Measurements from ENCODE around the gene ZNF223. TPM values are rescaled to one million over a fixed set of nuclear protein-coding genes. Genes with fewer than 3 reads are reported as not detected.
A peak's percentile ranks its signal among the peaks of the same experiment; 100 is the strongest.

ZNF223 gene
- total RNA-seq, 1 experiment from 2014 or later: 4.8 TPM

DNA sequence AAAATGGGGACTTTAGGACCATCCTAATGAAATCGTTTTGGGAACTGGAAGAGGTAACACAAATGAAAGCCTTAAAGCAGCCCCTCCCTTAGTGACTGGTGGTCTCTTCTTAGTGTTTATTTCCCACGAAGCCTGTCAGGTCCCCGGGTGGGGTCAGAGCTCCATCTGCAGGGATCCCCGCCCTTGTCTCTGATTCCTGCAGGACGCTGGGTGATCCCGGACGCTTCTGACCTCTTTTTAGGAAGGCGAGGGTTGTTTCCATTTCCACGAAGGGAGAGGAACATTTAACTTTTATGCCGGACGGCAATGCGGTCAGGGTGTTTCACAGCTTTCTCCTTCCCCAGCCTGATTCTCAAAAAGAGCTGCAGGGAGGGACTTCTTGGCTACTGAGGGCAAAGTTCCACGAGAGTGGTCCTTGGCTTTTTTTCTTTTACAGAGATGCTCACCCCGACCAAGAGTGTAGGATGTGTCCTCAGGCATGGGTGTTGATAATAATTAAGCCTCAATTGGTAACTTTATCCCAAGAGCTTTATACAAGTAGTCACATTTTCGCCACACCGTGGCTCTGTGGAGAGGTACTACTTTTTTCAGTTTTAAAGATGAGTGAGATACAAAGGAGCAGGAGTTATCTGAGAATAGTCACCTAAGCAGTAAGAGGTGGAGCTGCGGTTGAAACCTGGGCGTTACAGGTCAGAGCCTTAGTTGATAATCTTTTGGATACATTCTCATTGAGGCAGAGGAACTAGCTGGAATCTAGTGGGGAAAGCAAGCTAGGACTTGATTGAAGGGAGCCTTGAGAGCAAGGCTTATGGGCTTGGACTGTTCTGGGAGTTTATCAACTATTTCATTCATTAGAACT, 20.9 kb downstream of the ZNF223 start:
- Histone ChIP-seq H3K79me2 (ENCODE audit: insufficient read depth, low read length) (no peaks in the 10 kb centered on the region), H3K14ac (ENCODE audit: insufficient read depth, low read length) (no peak overlapping the region), H4K20me1 (ENCODE audit: control insufficient read depth, insufficient read depth, insufficient read length) (no peaks in the 10 kb centered on the region), H2BK120ac (ENCODE audit: low read depth, low read length, poor library complexity, severe bottlenecking) (no peak overlapping the region), H3K23ac (ENCODE audit: insufficient read length, low read depth, low read length) (no peak overlapping the region), H4K8ac (replicated peaks; ENCODE audit: insufficient read length, low read depth, low read length) (no peak overlapping the region), H4K5ac (ENCODE audit: insufficient read length, low read depth, low read length) (no peak overlapping the region), H3K9ac (ENCODE audit: extremely low read depth, insufficient read length, low read length) (no peak overlapping the region), H2BK12ac (ENCODE audit: insufficient read length, low read depth, low read length) (no peak overlapping the region), H3K79me1 (ENCODE audit: insufficient read depth, low read depth, low read length, poor library complexity, severe bottlenecking) (no peaks in the 10 kb centered on the region), H2AFZ (ENCODE audit: low read length) (no peak overlapping the region), H3K9me3 (ENCODE audit: control insufficient read depth, low read depth, low read length) (no peaks in the 10 kb centered on the region), H4K91ac (ENCODE audit: insufficient read length, low read depth, low read length) (no peak overlapping the region), H2BK5ac (ENCODE audit: insufficient read length, low read length) (no peak overlapping the region), H3K27me3 (ENCODE audit: insufficient read depth, low read length) (no peaks in the 10 kb centered on the region; the same call in 1 of the 2 replicates), H3K27ac (ENCODE audit: insufficient read length, low read depth, low read length) (no peak overlapping the region), H3T11ph (ENCODE audit: low read length) (no peak overlapping the region), H2BK15ac (ENCODE audit: low read depth, low read length) (no peak overlapping the region), H3K4me1 (ENCODE audit: insufficient read depth, low read length) (no peaks in the 10 kb centered on the region), H2AK5ac (ENCODE audit: insufficient read length, low read length) (no peak overlapping the region), H3K18ac (ENCODE audit: insufficient read length, low read depth, low read length) (no peak overlapping the region), H3K4me2 (ENCODE audit: insufficient read depth, insufficient read length, low read length) (peak overlapping the region; percentile 86), H3K56ac (ENCODE audit: insufficient read length, low read depth, low read length) (no peak overlapping the region), H3K4ac (ENCODE audit: low read depth, low read length) (no peak overlapping the region), H2BK20ac (ENCODE audit: low read depth, low read length, poor library complexity, severe bottlenecking) (no peak overlapping the region), H3K23me2 (ENCODE audit: insufficient read length, low read depth, low read length, poor library complexity, severe bottlenecking) (peaks cover 14% of the 10 kb centered on the region)
- peaks cover 33% of the 10 kb centered on the region for H3K27me3 Mint-ChIP-seq (ENCODE audit: low read depth)
- no CpG with 5 or more reads among the region's 18 CpGs for WGBS (ENCODE audit: extremely low coverage, insufficient read length, low lambda C conversion rate)
- H3K36me3 Mint-ChIP-seq (ENCODE audit: insufficient read depth in 1 of 3, low read depth in 3 of 3): peaks cover 15 to 26% (median 25%) of the 10 kb centered on the region in 3 experiments
- H3K9me3 Mint-ChIP-seq: peaks cover 28 to 34% of the 10 kb centered on the region in 2 experiments
- H3K4me3 Mint-ChIP-seq: peak overlapping the region; percentile 88 to 89
- no peak for DNase-seq
- peaks cover 12 to 16% of the 10 kb centered on the region in 2 experiments for H3K4me1 Mint-ChIP-seq
- TF ChIP-seq, protein P1, sequence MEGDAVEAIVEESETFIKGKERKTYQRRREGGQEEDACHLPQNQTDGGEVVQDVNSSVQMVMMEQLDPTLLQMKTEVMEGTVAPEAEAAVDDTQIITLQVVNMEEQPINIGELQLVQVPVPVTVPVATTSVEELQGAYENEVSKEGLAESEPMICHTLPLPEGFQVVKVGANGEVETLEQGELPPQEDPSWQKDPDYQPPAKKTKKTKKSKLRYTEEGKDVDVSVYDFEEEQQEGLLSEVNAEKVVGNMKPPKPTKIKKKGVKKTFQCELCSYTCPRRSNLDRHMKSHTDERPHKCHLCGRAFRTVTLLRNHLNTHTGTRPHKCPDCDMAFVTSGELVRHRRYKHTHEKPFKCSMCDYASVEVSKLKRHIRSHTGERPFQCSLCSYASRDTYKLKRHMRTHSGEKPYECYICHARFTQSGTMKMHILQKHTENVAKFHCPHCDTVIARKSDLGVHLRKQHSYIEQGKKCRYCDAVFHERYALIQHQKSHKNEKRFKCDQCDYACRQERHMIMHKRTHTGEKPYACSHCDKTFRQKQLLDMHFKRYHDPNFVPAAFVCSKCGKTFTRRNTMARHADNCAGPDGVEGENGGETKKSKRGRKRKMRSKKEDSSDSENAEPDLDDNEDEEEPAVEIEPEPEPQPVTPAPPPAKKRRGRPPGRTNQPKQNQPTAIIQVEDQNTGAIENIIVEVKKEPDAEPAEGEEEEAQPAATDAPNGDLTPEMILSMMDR (conservative IDR thresholded peaks at IDR 0.05): no peak
- no peak overlapping the region for H3K27ac Mint-ChIP-seq

Measured in H9 (cell line).